GM19351 (cell line): ENCODE measurements around the gene ABCA4.
"Not testable (repeated sequence)": the region's sequence is repeated elsewhere in the genome, so short reads cannot be mapped to it uniquely, and the experiment has no call there.

Experiments used
- ATAC-seq: cut with Tn5 transposase; IDR thresholded peaks from one replicate; pipeline ENCODE4 v1.9.1; 2021; ENCODE audit warnings: mild to moderate bottlenecking, moderate library complexity; ENCODE audit not compliant: unreplicated experiment

ABCA4 gene

DNA sequence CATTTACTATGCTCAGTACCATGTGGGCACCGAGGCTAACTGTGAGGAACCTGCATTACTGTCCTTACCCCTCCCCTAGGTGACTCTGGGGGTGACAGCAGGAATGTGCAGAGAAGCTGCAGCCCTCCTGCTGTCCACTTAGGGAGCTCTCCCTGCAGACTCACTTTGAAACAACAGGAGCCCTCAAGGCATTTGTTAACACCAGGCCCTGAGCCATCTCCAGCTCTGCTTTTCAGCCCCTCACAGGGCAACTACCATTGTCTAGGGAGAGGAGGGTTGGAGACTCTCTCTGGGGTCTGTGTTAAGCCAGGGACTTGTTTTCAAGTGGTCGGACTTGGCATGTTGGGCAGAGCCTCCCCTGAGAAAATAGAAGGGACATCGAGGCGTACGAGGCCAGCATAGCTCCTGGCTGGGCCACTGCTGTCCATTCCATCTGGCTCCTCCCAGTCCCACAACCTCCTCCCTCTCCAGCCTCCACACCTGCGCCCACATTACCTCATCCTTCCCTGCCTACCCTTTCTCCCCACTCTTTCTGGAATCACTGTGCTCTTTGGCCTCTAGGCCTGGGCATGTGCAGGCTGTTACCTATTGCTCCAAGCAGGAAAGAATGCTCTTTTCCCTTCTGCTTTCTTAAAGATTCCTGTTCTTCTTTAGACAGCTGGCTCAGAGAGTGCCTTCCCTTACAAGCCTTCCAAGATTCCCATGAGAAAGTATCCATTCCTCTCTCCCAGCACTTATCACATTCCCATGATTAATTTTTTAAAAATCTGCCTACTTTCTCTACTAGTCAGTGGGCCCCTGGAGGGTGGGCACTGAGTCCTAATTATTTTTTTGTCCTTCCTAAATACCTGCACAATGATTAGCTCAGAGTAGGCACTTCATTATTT lies 109.0 kb downstream of the ABCA4 start:
- ATAC-seq: no peak

DNA sequence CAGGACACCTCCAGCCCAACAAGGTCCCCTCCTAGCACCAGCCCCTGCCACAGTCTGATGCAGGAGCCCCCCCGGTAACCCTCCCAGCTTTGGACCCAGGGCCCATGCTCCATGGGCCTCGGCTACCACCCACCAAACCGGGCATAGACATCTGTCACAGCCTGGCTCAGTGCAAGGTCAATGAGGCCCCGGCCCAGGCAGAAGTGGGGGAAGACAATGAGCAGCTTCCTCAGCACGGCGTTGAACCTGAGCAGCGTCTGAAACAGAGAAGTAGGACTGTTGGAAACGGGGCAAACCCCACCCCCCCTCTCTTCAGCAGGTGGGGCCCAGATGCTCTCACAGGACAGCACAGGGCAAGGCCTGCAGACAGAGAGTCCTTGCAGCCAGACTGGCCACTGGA lies 109.8 kb downstream of the ABCA4 start:
- no peak for ATAC-seq

DNA sequence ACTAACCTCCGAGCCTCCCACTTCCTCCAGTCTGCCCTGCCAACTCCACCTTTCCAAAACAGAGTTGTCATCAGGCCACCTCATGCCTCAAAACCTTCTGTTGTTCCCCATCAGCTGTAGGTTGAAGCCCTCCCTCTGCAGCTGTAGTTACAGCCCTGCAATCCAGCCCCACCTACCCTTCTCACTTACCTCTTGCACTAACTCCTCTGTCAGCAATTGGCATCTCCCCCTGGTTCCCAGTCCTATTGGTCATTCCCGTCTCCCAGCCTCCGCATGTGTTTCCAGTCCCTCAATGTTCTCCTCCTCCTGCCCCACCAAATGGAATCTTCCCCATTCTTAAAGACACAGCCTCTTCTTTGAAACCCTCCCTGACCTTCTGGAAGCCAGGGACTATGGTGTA lies 111.6 kb downstream of the ABCA4 start:
- no peak for ATAC-seq

DNA sequence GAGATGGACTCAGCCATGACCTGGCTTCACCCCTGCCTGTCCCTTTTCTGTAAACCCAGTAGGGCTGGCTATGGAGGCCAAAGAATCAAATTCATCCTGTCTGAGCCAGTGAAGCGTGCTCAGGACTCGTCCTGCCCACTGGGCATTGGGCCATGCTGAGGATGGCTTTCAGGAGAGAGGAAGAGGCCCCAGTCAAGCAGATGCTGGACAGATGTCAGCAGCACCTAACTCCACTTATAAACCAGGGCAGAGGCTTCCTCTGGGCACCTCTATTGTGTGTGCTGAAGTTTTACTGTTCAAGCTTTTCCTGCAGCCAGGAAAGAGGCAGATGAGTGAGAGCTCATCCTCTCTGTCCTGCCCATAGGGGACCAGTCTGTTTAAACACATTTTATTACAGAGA lies 114.3 kb downstream of the ABCA4 start:
- no peak for ATAC-seq

DNA sequence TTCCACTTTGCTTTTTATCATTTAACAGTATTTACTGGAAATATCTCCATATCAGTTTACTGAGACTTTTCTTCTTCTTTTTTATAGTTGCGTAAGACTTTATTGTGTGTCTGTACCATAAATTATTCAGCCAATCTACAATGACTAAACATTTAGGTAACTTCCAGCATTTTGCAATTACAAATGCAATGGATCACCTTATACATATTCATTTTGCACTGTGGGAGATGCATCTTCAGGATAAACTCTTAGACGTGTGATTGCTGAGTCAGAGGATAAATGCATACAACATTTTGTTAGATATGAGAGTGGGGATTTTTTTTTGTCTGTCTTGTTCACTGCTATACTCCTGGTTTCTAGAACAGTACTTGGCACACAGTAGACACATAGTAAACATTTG lies 116.0 kb downstream of the ABCA4 start:
- ATAC-seq: no peak

DNA sequence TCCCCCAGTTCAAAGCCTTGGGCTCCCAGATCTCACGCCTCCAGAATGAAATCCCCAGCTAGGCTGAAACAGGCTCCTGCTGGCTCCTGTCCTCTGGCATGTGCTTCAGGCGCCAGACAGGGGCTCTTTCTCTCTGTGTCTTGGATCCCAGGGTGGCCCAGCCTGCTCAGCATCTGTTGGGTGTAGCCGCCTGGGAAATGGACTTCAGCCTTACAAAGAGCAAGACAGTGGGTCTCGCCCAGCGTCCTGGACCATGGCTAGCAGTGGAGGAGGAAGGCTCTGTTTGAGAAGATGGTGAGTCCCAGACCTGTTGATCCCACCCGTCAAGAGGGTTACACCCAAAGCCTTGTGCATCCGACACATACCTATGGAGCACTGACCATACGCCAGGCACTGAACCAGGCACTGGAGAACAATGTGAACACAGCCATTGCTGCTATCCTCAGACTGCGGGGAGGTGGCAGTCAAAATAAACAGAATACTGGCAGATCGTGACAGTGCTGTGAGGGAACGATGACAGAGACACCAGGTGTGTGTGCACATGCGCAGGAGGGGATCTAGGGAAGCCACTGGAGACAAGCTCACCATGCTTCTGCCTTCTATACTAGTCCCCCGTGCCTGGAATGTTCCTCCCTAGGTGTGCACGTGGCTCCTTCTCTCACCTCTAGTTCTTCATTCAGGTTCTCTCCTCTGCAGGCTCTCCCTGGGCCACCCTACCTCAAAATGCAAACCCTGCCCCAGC lies 118.7 kb downstream of the ABCA4 start:
- no peak for ATAC-seq

DNA sequence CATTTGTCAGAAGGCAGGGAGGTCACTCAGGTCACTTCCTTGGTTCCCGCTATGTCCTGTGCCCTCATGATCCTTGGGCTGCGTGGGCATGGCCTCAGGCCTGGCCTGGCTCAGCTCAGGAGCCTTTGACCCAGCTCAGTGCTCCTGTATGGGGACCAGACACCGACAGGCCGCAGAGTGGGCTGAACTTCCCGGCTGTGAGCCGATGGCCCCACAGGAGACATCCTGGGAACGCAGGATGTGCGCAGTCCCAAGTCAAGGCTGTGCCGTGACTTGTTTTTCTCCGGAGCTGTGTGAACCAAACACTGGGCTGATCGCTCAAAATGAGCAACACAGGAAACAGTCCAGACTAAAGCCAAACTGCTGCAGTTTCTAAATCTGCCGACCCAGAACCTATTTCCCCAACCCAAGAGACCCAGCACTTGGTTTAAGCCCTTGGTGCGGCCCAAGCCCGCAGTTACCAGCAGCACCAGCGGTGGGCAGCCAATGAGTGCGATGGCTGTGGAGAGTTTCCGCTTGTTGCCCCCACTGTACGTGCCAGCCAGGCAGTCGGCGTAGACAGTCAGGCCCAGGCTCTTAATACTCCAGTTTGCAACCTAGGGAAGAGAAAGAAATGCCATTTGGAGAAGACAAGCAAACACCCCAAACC lies 119.4 kb downstream of the ABCA4 start:
- no peak for ATAC-seq

DNA sequence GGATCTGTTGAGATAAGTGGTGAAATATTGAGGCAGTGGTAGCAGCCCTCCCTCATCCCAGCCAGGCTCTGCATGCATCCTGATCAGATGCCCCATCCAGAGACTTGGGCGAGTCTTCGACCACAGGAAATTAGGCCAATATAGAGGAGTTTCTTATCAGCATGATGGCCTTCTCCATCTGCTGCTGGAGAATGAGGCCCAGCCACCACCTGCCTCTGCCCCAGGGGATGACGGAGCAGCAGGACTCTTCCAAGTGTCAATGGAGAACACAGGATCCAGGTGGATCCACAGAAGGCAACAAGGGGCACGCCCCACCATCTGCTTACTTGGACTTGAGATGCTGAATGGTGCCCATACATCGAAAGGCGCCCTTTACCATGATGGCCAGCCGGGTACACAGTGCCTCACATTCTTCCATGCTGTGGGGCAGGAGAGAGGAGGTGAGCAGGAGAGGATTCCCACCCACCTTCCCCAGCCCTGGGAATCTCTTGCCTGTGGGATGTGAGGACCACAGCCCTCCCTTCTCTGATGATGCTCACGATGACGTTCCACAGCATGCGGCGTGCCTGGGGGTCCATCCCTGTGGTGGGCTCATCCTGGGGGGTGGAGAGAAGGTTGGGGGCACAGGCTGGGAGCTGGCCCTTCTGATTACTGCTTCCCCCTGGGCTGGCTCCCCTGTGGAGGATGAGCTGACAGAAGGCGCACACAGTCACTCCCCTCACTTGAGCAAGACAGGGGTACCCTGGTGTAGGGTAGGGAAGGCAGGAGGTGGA lies 120.3 kb downstream of the ABCA4 start:
- ATAC-seq: no peak

DNA sequence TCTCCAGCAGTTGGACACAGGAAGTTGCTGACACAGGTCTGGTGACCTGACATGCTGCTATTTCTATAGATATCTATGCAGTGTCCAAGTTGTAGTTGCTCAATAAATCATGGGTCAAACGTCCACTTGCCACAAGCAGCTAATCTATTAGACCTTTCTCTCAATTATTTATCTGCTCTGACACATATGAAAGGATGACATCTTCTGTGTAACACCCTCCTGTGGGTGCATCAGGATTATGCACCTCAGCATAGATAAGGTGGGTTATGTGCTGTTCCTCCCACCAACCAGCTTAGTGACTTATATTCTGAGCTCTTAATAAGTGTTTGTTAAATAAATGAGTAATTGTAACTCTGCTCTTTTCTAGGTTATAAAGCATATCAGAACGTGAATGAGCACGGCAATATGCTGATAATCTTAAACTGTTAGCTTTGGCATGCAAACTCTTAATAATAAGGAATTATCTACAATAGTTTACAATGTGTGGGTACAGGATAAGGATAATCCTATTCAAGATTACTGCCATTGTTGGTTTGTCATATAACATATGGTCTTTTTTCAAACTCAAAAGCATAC lies 121.0 kb downstream of the ABCA4 start:
- ATAC-seq: no peak

DNA sequence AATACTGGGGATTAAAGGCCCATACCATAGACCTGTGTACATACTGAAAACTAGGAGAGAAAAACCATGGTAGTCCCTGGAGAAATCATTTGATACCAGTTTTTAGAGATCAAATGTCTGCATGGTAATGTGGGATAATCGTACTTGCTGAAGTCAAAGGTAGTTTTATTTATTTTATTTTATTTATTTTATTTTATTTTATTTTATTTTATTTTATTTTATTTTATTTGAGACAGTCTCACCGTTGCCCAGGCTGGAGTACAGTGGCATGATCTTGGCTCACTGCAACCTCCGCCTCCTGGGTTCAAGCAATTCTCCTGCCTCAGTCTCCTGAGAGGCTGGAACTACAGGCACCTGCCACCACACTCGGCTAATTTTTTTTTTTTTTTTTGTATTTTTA lies 122.4 kb downstream of the ABCA4 start:
- not testable (repeated sequence) for ATAC-seq

DNA sequence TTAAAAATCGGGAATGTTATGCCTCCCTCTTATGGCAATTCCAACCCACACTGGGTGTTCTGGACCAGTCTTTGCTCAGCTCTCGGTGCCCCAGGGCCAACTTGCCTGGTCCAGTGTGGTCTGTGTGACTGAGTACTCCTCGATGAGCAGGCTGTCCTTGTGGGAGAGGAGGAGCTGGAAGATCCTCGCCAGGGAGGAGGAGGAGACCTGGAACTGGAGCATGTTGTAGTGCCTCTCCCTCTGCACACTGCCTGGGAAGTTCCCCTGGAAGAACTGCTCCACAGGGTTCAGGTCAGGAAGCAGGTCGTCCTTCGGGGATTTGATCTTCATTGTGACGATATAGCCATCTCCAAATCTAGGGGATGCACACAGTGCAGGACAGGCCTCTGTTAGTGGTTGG lies 123.2 kb downstream of the ABCA4 start:
- ATAC-seq: no peak

DNA sequence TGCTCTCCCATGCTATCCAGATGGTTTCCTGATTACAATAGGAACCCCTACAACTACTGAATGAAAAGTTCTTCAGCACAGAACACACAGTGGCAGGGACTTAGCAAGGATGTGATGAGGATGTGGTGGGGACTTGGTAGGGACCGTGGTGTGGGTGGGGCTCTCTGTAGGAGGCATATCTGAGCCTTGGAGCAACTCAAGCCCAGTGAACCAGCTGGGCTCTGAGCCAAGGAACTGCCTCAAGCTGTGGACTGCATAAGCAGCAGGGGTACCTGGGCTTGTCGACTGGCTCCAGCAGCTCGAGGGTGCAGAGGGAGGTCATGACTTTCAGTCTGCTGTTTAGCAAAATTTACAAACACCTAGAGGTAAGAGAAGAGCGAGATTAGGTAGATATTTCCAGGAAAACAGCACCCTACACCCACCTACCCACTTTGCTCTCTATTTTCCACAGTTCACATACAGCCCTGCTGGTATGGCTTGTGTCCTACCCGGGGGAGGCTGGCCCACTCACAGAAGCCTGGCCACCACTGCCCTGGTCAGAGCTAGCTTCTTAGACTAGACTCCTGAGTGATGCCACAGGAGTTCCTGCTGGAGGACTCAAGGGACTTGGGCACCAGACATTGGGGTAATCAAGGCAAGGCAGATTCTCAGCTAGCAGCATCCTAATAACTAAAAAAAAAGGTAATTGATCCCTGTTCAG lies 125.0 kb downstream of the ABCA4 start:
- no peak for ATAC-seq

DNA sequence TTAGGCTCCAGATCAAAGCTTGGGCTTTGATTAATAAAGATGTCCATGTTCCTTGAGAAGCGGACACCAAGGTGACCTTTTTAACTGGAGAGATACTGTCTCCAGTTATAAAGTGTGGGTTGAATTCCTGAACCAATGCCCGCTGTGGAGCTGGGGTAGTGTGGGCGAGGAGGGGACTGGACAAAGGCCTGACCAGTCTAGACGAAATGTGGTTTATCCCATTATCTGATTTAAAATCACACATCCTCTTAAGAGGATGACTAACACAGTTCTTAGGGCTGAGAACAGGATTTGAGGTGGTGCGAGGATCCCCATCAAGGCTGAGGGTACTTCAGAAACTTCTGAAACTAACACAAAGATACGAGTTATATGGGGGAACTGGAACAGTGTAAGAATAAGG lies 127.2 kb downstream of the ABCA4 start:
- ATAC-seq: no peak

DNA sequence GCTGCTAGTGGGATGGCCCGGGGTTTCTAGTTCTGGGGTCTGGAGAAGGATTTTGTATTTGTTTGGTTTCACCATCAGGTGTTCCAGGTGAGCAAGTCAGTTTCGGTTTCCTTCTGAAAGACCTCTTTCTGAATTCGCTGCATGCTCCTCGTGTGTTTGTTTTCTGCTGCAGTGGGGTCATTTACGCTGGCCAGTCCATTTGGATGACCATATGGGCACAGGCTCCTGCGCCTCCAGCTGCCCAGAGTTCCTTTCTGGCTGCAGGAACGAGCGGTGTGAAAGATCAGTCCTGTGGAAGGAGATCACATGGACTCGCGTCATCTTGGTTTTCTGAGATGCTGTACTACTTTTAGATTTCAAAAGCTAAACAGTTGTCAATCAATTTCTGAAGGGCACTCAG lies 128.0 kb downstream of the ABCA4 start:
- ATAC-seq: no peak

DNA sequence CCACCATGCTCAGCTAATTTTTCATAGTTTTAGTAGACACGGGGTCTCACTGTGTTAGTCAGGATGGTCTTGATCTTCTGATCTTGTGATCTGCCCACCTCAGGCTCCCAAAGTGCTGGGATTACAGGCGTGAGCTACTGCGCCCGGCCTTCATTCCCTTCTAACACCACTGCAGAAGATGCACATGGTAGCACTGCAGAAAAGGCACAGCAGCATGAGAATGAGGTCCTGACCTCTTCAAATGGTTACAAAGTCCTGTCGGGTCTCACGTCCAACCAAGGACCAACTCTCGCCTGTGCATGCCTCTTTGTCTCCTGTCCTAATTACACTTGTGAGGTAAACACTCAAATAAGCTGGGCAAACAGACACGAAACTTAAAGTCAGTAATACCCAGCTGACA lies 128.8 kb downstream of the ABCA4 start:
- no peak for ATAC-seq

DNA sequence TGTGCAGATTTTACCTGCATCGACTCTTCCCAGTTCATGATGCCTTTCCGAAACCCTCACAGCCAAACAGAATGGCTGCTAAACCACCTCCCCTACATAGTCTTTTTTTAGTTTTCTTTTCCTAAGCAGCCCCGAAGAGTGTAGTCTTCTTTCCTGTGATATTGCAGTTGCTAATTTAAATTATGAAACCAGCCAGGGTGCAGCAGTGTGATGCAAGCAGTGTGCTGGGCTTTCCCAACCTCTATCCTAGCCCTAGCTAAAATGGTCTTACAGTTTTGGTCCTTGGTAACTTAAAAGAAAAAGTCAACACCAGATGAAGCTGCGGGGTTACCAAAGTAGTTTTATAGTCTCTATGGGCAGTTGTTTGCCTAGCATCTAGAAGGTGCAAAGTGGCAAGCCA lies 129.7 kb downstream of the ABCA4 start:
- no peak for ATAC-seq

DNA sequence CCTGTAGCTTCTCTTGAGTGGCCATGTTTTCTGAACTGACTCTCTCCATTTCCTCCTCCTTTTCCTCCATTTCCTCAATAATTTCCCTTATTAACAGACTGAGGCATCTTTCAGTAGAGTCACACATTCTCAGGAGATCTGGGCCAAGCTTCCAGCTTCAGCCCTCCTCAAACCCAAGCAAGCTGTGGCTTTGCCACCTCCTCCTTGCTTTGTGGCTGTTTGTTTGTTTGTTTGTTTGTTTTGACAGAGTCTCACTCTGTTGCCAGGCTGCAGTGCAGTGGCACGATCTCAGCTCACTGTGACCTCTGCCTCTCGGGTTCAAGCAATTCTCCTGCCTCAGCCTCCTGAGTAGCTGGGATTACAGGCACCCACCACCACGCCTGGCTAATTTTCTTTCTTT lies 130.5 kb downstream of the ABCA4 start:
- ATAC-seq: not testable (repeated sequence)

DNA sequence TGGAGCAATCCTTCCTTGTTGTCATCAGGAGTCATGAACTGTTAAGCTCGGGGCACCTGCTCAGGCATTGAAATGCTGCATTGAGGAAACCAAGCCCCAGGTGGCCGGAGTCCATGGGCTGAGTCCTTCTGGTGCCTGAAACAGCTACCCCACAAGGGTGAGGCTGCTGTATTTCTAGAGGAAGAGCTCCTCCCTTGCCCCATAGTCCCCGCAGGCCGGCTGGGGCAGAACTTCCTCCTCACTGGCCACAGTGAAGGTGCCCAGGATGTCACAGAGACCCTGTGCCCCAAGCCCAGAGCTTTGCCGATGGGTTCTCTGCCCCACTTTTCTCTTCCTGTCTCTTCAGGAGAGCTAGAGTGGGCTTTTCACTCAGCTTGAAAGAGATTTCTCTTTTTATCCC lies 130.9 kb downstream of the ABCA4 start:
- no peak for ATAC-seq

DNA sequence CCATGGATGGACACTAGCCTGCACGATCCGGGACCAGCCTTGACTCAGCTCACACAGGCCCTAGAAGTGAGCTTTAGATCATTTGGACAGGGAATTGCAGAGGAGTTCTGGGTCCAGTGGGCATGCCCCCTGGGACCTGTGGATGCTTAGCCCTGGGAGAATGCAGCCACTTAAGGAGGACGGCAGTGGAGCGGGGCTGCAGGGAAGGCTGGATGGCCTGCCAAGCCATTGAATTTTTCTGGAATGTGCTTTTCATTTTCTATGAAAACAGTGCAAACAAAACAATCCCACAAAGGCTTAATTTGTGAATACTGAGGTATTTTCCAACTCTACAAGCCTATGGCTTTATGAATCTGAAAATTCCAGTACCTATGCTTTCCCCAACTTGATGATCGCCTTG lies 131.3 kb downstream of the ABCA4 start:
- no peak for ATAC-seq
